Measurements from ENCODE around the gene MLST8.

MLST8 gene

DNA sequence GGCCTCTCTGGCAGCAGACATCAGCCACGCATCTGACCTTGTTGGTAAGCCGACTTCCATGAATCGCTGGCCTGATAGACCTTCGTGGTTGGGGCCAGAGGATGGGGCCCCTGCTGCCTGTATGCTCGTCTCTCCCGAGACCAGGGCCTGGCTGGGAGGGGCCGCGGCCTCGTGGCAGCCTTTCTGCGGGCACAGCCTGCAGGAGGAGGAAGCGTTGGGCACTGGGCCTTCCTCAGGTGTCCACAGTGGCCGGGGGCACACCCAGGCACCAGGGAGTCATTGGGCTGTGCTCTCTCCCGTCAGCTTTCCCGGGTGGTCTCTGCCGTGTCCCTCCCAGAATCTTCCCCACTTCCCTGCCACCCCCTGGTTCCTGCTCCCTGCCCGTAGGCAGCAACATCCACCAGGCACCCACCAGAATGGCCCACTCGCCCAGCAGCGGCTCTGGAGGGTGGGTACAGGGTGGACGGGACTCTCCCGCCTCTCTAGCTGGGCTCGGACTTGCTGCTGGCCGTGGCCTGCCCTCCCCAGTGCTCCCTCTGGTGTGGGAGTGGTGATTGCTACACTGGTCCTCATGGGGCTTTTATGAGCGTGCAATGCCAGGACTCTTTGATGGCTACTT is 24.5 kb downstream of the MLST8 start:
- DNase-seq (ENCODE audit: low read depth) = no peak
- no peak for TF ChIP-seq MYC (IDR thresholded peaks at IDR 0.05; ENCODE audit: low read depth, low read length)
- TF ChIP-seq, protein P1, sequence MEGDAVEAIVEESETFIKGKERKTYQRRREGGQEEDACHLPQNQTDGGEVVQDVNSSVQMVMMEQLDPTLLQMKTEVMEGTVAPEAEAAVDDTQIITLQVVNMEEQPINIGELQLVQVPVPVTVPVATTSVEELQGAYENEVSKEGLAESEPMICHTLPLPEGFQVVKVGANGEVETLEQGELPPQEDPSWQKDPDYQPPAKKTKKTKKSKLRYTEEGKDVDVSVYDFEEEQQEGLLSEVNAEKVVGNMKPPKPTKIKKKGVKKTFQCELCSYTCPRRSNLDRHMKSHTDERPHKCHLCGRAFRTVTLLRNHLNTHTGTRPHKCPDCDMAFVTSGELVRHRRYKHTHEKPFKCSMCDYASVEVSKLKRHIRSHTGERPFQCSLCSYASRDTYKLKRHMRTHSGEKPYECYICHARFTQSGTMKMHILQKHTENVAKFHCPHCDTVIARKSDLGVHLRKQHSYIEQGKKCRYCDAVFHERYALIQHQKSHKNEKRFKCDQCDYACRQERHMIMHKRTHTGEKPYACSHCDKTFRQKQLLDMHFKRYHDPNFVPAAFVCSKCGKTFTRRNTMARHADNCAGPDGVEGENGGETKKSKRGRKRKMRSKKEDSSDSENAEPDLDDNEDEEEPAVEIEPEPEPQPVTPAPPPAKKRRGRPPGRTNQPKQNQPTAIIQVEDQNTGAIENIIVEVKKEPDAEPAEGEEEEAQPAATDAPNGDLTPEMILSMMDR (IDR thresholded peaks at IDR 0.05; ENCODE audit: low read depth, low read length) = no peak
- TF ChIP-seq, protein P2, sequence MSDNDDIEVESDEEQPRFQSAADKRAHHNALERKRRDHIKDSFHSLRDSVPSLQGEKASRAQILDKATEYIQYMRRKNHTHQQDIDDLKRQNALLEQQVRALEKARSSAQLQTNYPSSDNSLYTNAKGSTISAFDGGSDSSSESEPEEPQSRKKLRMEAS (IDR thresholded peaks at IDR 0.05; ENCODE audit: low read depth, low read length) = no peak
- TF ChIP-seq POLR2A (IDR thresholded peaks at IDR 0.05; ENCODE audit: extremely low read depth, insufficient read length) = no peak
- no peak overlapping the region for H3K4me3 ChIP-seq (ENCODE audit: low read depth, low read length)

DNA sequence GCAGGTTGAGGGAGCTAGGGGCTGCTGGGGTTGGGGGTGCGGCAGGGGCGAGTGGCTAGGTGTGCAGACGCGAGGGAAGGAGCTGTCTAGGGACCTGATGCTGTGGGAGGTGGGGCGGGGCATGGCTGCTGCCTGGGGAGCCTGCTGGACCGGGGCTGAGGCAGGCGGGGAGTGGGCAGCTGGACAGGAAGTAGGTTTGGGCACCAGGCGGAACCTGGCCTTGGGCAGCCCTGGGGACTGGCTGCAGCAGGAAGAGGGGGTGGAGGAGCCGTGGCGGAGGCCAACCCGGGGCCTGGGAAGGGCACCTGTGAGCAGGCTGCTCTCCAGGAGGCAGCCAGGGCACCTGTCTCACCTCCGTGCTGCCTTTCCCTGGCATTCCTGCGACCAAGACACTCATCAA is 25.1 kb downstream of the MLST8 start:
- no peak for DNase-seq (ENCODE audit: low read depth)
- H3K4me3 ChIP-seq (ENCODE audit: low read depth, low read length) = no peak overlapping the region
- TF ChIP-seq POLR2A (IDR thresholded peaks at IDR 0.05; ENCODE audit: extremely low read depth, insufficient read length) (no peak), MYC (IDR thresholded peaks at IDR 0.05; ENCODE audit: low read depth, low read length) (no peak)
- TF ChIP-seq, protein P2 (IDR thresholded peaks at IDR 0.05; ENCODE audit: low read depth, low read length) = no peak
- TF ChIP-seq, protein P1 (IDR thresholded peaks at IDR 0.05; ENCODE audit: low read depth, low read length) = no peak

DNA sequence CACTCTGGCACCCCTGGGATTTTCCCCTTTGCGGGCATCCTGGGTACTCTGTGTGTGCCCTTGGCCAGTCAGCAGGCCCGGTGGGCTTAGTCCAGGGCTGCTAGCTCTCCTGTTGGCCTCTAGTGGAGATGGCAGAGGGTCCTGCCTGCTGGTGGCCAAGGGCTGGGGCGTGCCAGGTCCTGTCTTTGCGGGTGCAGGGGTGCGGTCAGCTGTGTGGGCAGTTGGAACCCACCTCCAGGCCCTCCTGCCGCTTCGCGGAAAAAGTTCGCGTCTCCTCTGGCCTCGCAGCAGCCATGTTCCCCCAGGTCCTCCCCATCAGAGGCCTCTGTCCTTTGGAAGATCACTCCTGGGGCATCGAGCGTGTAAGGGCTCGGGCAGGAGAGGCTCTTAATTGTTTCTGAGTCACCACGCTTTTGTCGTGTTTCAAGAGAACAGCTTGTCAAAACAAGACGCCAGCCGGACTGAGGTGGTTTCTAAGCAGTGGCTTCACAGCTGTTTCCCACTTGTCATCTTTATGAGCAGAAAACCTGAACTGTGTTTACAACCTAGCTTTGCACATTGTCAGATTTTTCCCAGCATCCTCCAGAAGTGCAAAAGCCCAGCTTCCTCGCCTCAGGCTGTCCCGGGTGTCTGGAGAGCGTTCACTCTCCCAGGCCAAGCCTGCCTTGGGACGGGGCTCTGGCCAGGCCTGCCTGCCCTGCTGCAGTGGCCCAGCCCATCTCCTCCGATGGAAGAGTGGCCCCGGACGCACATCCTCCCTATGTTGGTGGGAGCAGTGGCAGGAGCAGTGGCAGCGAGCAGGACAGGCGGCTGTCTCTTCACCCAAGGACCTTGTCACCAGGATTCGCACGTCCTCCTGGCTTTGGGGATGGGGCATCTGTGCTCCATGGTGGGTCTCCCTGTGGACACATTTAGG is 26.0 kb downstream of the MLST8 start:
- TF ChIP-seq, protein P1 (IDR thresholded peaks at IDR 0.05; ENCODE audit: low read depth, low read length) = no peak
- TF ChIP-seq, protein P2 (IDR thresholded peaks at IDR 0.05; ENCODE audit: low read depth, low read length) = no peak
- TF ChIP-seq MYC (IDR thresholded peaks at IDR 0.05; ENCODE audit: low read depth, low read length) (no peak), POLR2A (IDR thresholded peaks at IDR 0.05; ENCODE audit: extremely low read depth, insufficient read length) (no peak)
- DNase-seq (ENCODE audit: low read depth) = no peak
- no peak overlapping the region for H3K4me3 ChIP-seq (ENCODE audit: low read depth, low read length)

DNA sequence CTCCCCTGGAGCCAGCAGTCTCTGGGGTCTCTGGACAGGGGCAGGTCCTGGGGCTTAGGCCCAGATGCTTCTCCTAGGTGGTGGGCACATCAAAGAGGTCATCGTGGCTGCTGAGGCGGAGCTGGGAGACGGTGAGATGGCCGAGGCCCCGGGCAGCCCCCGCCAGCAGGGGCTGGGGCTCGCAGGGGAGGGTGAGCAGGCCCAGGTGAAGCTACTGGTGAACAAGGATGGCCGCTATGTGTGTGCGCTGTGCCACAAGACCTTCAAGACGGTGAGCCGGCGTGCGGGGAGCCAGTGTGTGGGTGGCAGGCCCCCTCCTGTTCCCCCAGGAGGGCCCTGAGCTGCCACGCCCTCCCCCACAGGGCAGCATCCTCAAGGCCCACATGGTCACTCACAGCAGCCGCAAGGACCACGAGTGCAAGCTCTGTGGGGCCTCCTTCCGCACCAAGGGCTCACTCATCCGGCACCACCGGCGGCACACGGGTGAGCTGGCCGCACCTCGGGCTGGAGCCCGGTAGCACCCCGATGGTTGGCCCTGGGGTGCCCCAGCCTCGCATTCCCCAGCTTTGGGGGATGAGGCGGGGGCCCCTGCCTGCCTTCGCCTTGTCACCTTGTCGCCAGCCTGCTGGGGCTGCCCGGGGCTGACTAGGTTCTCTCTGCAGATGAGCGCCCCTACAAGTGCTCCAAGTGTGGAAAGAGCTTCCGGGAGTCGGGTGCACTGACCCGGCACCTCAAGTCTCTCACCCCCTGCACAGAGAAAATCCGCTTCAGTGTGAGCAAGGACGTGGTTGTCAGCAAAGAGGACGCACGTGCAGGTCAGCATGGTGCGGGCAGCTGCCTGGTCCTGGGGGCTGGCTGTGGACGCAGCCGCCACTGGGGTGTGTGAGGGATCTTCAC is 27.1 kb downstream of the MLST8 start:
- TF ChIP-seq POLR2A (IDR thresholded peaks at IDR 0.05; ENCODE audit: extremely low read depth, insufficient read length) = no peak
- TF ChIP-seq, protein P1 (IDR thresholded peaks at IDR 0.05; ENCODE audit: low read depth, low read length) = no peak
- TF ChIP-seq, protein P2 (IDR thresholded peaks at IDR 0.05; ENCODE audit: low read depth, low read length) = no peak
- TF ChIP-seq MYC (IDR thresholded peaks at IDR 0.05; ENCODE audit: low read depth, low read length) = no peak
- H3K4me3 ChIP-seq (ENCODE audit: low read depth, low read length) = no peak overlapping the region
- no peak for DNase-seq (ENCODE audit: low read depth)

DNA sequence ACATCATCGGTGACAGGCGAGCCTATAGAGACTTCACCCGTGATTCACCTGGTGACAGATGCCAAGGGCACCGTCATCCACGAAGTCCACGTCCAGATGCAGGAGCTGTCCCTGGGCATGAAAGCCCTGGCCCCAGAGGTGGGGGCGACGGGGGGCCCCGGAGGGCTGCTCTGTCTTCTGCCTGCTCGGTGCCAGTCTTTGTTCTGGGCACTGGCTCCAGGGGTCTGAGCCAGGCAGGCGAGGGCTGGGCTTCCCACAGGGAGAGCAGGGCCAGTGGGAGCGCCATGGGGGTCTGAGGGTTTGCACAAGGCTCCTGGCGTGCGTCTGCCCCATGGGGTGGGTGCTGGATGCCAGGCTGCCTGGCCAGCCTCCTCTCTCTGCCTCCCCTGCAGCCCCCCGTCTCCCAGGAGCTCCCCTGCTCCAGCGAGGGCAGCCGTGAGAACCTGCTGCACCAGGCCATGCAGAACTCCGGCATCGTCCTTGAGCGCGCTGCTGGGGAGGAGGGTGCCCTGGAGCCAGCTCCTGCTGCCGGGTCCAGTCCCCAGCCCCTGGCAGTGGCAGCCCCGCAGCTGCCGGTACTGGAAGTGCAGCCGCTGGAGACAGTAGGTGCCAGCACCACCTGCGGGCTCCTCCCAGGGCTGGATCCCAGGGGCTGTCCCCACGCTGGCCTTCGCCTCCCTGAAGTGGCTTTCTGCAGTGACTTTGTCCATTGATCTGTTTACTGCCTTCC is 28.0 kb downstream of the MLST8 start:
- TF ChIP-seq MYC (IDR thresholded peaks at IDR 0.05; ENCODE audit: low read depth, low read length) = no peak
- TF ChIP-seq, protein P2 (IDR thresholded peaks at IDR 0.05; ENCODE audit: low read depth, low read length) = no peak
- TF ChIP-seq, protein P1 (IDR thresholded peaks at IDR 0.05; ENCODE audit: low read depth, low read length) = no peak
- H3K4me3 ChIP-seq (ENCODE audit: low read depth, low read length) = no peak overlapping the region
- no peak for DNase-seq (ENCODE audit: low read depth)

All from NB4 (cell line).